Duodenal mucosa (tissue), 2 donors: ENCODE results near the gene SCUBE1.

Experiments used
- H3K27ac ChIP-seq: one replicate; pipeline ENCODE4 v1.7.0; 2013; ENCODE audit warnings: low read depth, low read length
- H3K27me3 ChIP-seq, 2 donors: one replicate each; pipeline ENCODE4 v1.7.0; 2013; ENCODE audit warnings: low read length in 2 of 2, control low read depth in 1 of 2; ENCODE audit not compliant: insufficient read depth in 2 of 2, control insufficient read depth in 1 of 2
- H3K36me3 ChIP-seq, 2 donors: one replicate each; pipeline ENCODE4 v1.7.0; 2013; ENCODE audit warnings: low read length in 2 of 2, control low read depth in 1 of 2; ENCODE audit not compliant: insufficient read depth in 2 of 2, control insufficient read depth in 1 of 2
- H3K4me1 ChIP-seq, 2 donors: one replicate each; pipeline ENCODE4 v1.7.0; 2013; ENCODE audit warnings: low read length in 2 of 2, control low read depth in 1 of 2; ENCODE audit not compliant: insufficient read depth in 2 of 2, control insufficient read depth in 1 of 2
- H3K4me3 ChIP-seq, 2 donors: one replicate each; pipeline ENCODE4 v1.7.0; 2013; ENCODE audit warnings: low read length in 2 of 2, low read depth in 1 of 2
- H3K9ac ChIP-seq, 2 donors: one replicate each; pipeline ENCODE4 v1.7.0; 2013; ENCODE audit warnings: low read length in 2 of 2, low read depth in 1 of 2
- H3K9me3 ChIP-seq, 2 donors: one replicate each; pipeline ENCODE4 v1.7.0; 2013; ENCODE audit warnings: low read length in 2 of 2, control low read depth in 1 of 2; ENCODE audit not compliant: control insufficient read depth in 1 of 2

The SCUBE1 gene

GRCh38 chr22:43252319-43252718 lies 90.9 kb downstream of the SCUBE1 start:
- no peak overlapping the region for H3K9ac ChIP-seq
- no peak overlapping the region for H3K4me3 ChIP-seq
- no peaks in the 10 kb centered on the region for H3K4me1 ChIP-seq
- no peaks in the 10 kb centered on the region for H3K27me3 ChIP-seq
- H3K36me3 ChIP-seq: no peaks in the 10 kb centered on the region
- no peak overlapping the region for H3K27ac ChIP-seq
- no peaks in the 10 kb centered on the region for H3K9me3 ChIP-seq

- Histone ChIP-seq H3K9me3 (no peaks in the 10 kb centered on the region), H3K4me1 (no peaks in the 10 kb centered on the region), H3K36me3 (no peaks in the 10 kb centered on the region), H3K4me3 (no peak overlapping the region), H3K9ac (no peak overlapping the region), H3K27ac (no peak overlapping the region), H3K27me3 (no peaks in the 10 kb centered on the region)
Observed at GRCh38 chr22:43249789-43250471, 93.2 kb downstream of the SCUBE1 start.

- H3K9me3 ChIP-seq: no peaks in the 10 kb centered on the region
- no peak overlapping the region for H3K4me3 ChIP-seq
- no peaks in the 10 kb centered on the region for H3K4me1 ChIP-seq
- no peaks in the 10 kb centered on the region for H3K36me3 ChIP-seq
- no peaks in the 10 kb centered on the region for H3K27me3 ChIP-seq
- no peak overlapping the region for H3K27ac ChIP-seq
- no peak overlapping the region for H3K9ac ChIP-seq
Observed at GRCh38 chr22:43247546-43248260, 95.5 kb downstream of the SCUBE1 start.

DNA sequence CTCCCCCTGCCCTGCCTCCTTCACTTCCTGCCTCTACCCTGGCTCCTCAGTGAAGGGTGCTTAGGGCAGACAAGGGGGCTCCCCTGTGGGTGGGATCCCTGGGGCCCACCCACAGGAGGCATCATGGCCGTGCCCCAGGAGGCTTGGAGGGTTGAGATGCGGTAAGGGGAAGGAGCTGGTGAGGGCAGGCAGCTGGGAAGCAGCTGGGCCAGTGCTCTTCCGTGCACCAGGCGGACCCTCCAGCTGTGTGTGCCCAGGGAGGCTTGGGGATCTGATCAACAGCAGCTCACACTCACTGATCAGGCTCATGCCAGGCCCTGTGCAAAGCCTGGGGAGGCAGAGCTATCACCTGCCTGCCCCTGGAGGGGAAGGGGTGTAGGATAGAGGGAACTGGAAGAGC lies 97.0 kb downstream of the SCUBE1 start:
- Histone ChIP-seq H3K27ac (no peak overlapping the region), H3K9ac (no peak overlapping the region), H3K36me3 (no peaks in the 10 kb centered on the region)

GRCh38 chr22:43245717-43246116 lies 97.5 kb downstream of the SCUBE1 start:
- Histone ChIP-seq H3K27ac (no peak overlapping the region), H3K4me1 (no peaks in the 10 kb centered on the region), H3K36me3 (no peaks in the 10 kb centered on the region), H3K9ac (no peak overlapping the region), H3K9me3 (no peaks in the 10 kb centered on the region), H3K4me3 (no peak overlapping the region), H3K27me3 (no peaks in the 10 kb centered on the region)

More for the DNA sequence above, 97.0 kb downstream of the SCUBE1 start:
- Histone ChIP-seq H3K27me3 (no peaks in the 10 kb centered on the region), H3K4me1 (no peaks in the 10 kb centered on the region), H3K4me3 (no peak overlapping the region), H3K9me3 (no peaks in the 10 kb centered on the region)

DNA sequence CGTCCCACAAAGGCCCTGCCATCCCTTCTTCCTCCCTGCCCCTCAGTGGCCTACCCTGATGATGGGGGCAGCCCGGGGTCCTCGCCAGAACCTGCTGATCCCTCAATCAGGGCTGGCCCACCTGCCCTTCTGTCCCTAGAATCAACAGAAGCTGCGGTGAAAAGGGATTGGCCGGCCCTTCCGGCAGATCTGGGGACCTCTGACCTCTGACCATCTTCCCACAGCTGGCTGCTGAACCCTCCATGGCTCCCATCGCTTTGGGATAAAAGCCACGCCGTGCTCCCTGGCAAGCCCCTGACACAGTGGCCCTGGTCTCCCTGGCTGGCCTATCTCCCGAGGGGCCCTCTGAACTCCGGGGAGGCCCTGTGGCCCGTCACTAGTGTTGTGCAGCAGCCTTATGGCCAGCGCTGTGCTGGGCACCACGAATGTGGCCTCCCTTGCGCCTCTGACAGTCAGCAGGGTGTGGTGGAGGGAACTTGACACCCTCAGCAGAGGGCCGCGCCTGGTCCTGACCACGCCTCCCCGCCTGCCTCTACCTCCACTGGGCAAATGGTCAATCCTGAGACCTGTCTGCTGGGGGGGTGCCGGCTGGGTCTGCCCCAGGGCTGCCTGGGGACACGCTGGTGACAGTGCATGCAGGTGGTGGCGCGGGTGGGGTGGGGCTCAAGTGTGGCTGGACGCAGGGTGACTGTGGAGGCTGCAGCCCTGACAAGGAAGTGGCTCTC lies 98.2 kb downstream of the SCUBE1 start:
- Histone ChIP-seq H3K4me1 (no peaks in the 10 kb centered on the region), H3K4me3 (no peak overlapping the region), H3K9ac (no peak overlapping the region), H3K27ac (no peak overlapping the region), H3K36me3 (no peaks in the 10 kb centered on the region), H3K9me3 (no peaks in the 10 kb centered on the region), H3K27me3 (no peaks in the 10 kb centered on the region)

- Histone ChIP-seq H3K27ac (no peak overlapping the region), H3K9me3 (no peaks in the 10 kb centered on the region), H3K9ac (no peak overlapping the region), H3K4me3 (no peak overlapping the region), H3K36me3 (no peaks in the 10 kb centered on the region), H3K4me1 (no peaks in the 10 kb centered on the region), H3K27me3 (no peaks in the 10 kb centered on the region)
Observed at GRCh38 chr22:43244402-43244801, 98.8 kb downstream of the SCUBE1 start.

DNA sequence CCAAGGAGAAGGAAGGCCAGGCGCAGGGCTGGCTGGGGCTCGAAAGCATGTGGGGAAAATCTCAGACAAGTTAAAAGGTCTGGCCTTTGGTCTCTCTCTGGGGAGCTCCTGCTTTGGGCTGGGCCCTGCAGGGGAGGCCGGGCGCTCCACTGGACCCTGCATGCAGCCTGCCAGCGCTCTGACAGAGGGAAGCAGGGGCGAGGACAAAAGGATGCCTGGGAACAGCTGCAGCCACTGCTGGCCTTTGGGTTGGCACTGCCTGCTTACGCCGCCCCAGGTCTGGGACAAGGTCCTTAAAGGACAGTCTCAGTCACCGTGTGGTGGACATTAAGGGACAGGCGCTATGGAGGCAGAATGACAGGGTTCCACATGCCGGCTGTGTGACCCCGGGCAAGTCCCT lies 99.8 kb downstream of the SCUBE1 start:
- H3K27me3 ChIP-seq: no peaks in the 10 kb centered on the region
- H3K9ac ChIP-seq: no peak overlapping the region
- no peak overlapping the region for H3K4me3 ChIP-seq
- H3K4me1 ChIP-seq: no peaks in the 10 kb centered on the region
- no peak overlapping the region for H3K27ac ChIP-seq
- no peaks in the 10 kb centered on the region for H3K36me3 ChIP-seq
- H3K9me3 ChIP-seq: no peaks in the 10 kb centered on the region

DNA sequence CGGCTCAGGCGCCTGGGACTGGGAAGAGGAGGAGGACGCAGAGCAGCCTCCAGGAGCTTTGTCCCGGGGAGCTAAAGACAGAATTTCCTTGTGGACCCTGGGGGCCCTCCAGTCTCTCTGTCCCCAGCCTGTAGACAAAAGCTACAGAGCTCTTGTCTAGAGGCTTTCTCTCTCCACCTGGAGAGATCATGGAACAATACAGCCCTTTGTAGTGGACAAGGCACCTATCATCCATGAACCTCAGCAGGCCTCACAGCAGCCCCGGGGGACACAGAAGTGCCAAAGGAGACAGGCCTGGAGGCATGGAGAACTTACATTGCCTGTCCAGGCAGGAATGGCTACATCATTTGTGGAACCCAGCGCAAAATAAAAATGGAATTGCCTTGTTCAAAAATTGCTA lies 100.5 kb downstream of the SCUBE1 start:
- no peak overlapping the region for H3K27ac ChIP-seq
- no peaks in the 10 kb centered on the region for H3K4me1 ChIP-seq
- H3K36me3 ChIP-seq: no peaks in the 10 kb centered on the region
- no peak overlapping the region for H3K4me3 ChIP-seq
- no peaks in the 10 kb centered on the region for H3K9me3 ChIP-seq
- H3K9ac ChIP-seq: no peak overlapping the region
- H3K27me3 ChIP-seq: no peaks in the 10 kb centered on the region

DNA sequence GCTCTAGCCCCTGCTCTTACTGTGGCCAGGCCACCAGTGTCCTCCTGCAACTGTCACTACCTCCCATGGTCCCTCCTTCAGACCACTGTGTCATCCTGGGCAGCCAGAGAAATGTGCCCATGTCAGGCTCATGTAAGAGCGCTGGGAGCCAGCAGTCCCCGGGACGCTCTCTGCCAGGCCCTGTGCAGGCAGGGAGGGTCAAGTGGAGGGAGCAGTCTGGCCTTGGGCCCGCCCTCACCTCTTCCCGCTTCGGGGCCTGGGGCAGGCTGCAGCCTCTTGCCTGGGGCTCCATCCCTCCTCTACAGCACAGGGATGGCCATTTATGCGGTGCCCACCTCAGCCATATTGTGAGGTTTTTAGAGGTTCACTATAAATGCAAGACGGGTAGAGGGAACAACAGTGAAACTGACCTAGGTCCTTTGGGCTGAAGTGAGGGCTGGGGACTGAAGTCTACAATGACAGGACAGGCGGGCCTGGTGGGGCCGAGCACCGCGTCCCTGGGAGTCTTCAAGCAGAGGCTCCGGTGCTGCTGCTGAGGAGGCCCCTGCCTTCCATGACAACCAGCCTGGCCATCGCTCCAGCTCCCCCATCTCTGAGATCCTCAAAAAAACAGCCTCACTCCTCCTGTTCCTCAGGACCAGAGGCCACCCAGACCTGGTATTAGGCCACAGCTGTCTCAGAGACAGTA lies 101.3 kb downstream of the SCUBE1 start:
- Histone ChIP-seq H3K27ac (no peak overlapping the region), H3K27me3 (no peaks in the 10 kb centered on the region), H3K4me3 (no peak overlapping the region), H3K9ac (no peak overlapping the region), H3K4me1 (no peaks in the 10 kb centered on the region), H3K9me3 (no peaks in the 10 kb centered on the region), H3K36me3 (no peaks in the 10 kb centered on the region)
